T-helper 22 cell (primary cell): Measurements from ENCODE around the gene DNAH10.

ENCODE experiments used
- DNase-seq: peaks from one replicate; pipeline ENCODE4 v3.0.0-alpha.2; 2020; ENCODE audit warnings: low read depth

DNAH10 gene

GRCh38 chr12:123761841-123762714 lies at the start of gene DNAH10:
DNAH10 (plus strand) TSS chr12:123762301; CDS start chr12:123762337, 36 bp downstream.
- no peak for DNase-seq

GRCh38 chr12:123712780-123713319 lies 49.3 kb upstream of the DNAH10 start:
- DNase-seq: no peak

- DNase-seq: no peak
These were observed 48.7 kb upstream of the DNAH10 start for GRCh38 chr12:123713398-123713797.

- no peak for DNase-seq
These were observed 48.1 kb upstream of the DNAH10 start for GRCh38 chr12:123713823-123714585.

GRCh38 chr12:123715195-123715594 lies 46.9 kb upstream of the DNAH10 start:
- no peak for DNase-seq

GRCh38 chr12:123717350-123717749 lies 44.8 kb upstream of the DNAH10 start:
- DNase-seq: no peak

- DNase-seq: no peak
These were observed 41.8 kb upstream of the DNAH10 start for GRCh38 chr12:123720141-123720814.

- DNase-seq: no peak
These were observed 40.9 kb upstream of the DNAH10 start for GRCh38 chr12:123721245-123721644.

- no peak for DNase-seq
These were observed 39.1 kb upstream of the DNAH10 start for GRCh38 chr12:123723011-123723410.

- DNase-seq: no peak
These were observed 38.3 kb upstream of the DNAH10 start for GRCh38 chr12:123723765-123724164.

- DNase-seq: no peak
These were observed 35.9 kb upstream of the DNAH10 start for GRCh38 chr12:123726244-123726643.

- DNase-seq: no peak
These were observed 35.1 kb upstream of the DNAH10 start for GRCh38 chr12:123726962-123727361.

GRCh38 chr12:123727878-123728277 lies 34.2 kb upstream of the DNAH10 start:
- DNase-seq: no peak

GRCh38 chr12:123731596-123731995 lies 30.5 kb upstream of the DNAH10 start:
- DNase-seq: no peak

GRCh38 chr12:123732251-123732650 lies 29.9 kb upstream of the DNAH10 start:
- DNase-seq: no peak

- no peak for DNase-seq
These were observed 28.9 kb upstream of the DNAH10 start for GRCh38 chr12:123733229-123733628.

GRCh38 chr12:123734268-123734667 lies 27.8 kb upstream of the DNAH10 start:
- DNase-seq: no peak

GRCh38 chr12:123741937-123742572 lies 20.0 kb upstream of the DNAH10 start:
- no peak for DNase-seq

- no peak for DNase-seq
These were observed 19.1 kb upstream of the DNAH10 start for GRCh38 chr12:123743002-123743401.

GRCh38 chr12:123744836-123745235 lies 17.3 kb upstream of the DNAH10 start:
- DNase-seq: no peak

- DNase-seq: no peak
These were observed 14.8 kb upstream of the DNAH10 start for GRCh38 chr12:123747309-123747708.

GRCh38 chr12:123748161-123748560 lies 13.9 kb upstream of the DNAH10 start:
- DNase-seq: no peak
